AG04450 (cell line): ENCODE results near the gene DEFB114. TPM values are rescaled to one million over a fixed set of nuclear protein-coding genes. Genes with fewer than 3 reads are reported as not detected.

Source experiments
- CTCF ChIA-PET: fragments of 300-600, 350-600 bp; formaldehyde crosslinking; extraction: SDS; loops from one replicate; lab custom pipeline; 2022; ENCODE audit warnings: antibody characterized with exemption, inconsistent platforms; lab: Charles Lee
- POLR2A ChIA-PET: fragments of 350-600 bp; formaldehyde crosslinking; extraction: SDS; loops from one replicate; lab custom pipeline; 2021; ENCODE audit warnings: antibody characterized with exemption, inconsistent platforms; lab: Yijun Ruan, JAX
- DNase-seq: peaks from one replicate; pipeline ENCODE4 v3.0.0-alpha.2; 2011; ENCODE audit warnings: low read depth, low spot score
- H3K27ac ChIP-seq: one replicate; pipeline ENCODE4 v1.5.1; 2012; ENCODE audit warnings: low read depth, low read length, control low read depth
- H3K27me3 ChIP-seq: one replicate; pipeline ENCODE4 v1.6.0; 2012; ENCODE audit warnings: low read length; ENCODE audit not compliant: control insufficient read depth, insufficient read depth
- H3K4me3 ChIP-seq: 2 replicates; pipeline ENCODE4 v1.5.1; 2011; ENCODE audit warnings: mild to moderate bottlenecking, low read depth, low read length, control low read depth
- H3K9me3 ChIP-seq: 2 replicates; pipeline ENCODE4 v1.5.1; 2012; ENCODE audit warnings: low read length; ENCODE audit not compliant: control insufficient read depth, insufficient read depth
- CTCF ChIP-seq: IDR thresholded peaks from 2 replicates; pipeline ENCODE4 v1.5.1; 2011; ENCODE audit warnings: low read depth, low read length, control low read depth, inconsistent platforms
- polyA plus RNA-seq: library from polyadenylated mRNA; depleted of rRNA; stranded (reverse); fragments of >200 nt; gene quantifications from 2 replicates; pipeline ENCODE4 v1.2.3, GENCODE V29; 2011

DEFB114 gene
- polyA plus RNA-seq, 1 experiment = not detected

GRCh38 chr6:49987749-49988148 lies 23.8 kb upstream of the DEFB114 start:
- TF ChIP-seq CTCF = no peak
- no peaks in the 10 kb centered on the region for H3K9me3 ChIP-seq
- H3K27me3 ChIP-seq = no peaks in the 10 kb centered on the region
- no peak for DNase-seq
- CTCF ChIA-PET = interaction anchor here (0.6 kb wide), 1 partner anchor 455 kb away, joined by 4 read pairs; no protein-coding TSS in a partner anchor
- no peak overlapping the region for H3K27ac ChIP-seq
- POLR2A ChIA-PET = no interaction called here
- H3K4me3 ChIP-seq = no peak overlapping the region

- Histone ChIP-seq H3K27ac (no peak overlapping the region), H3K4me3 (no peak overlapping the region), H3K9me3 (no peaks in the 10 kb centered on the region), H3K27me3 (no peaks in the 10 kb centered on the region)
- POLR2A ChIA-PET = no interaction called here
- TF ChIP-seq CTCF = no peak
- CTCF ChIA-PET = no interaction called here
- DNase-seq = no peak
Observed at GRCh38 chr6:49986551-49986950, 22.6 kb upstream of the DEFB114 start.

- no peaks in the 10 kb centered on the region for H3K9me3 ChIP-seq
- ChIA-PET POLR2A (no interaction called here), CTCF (no interaction called here)
- no peak for TF ChIP-seq CTCF
- no peak overlapping the region for H3K4me3 ChIP-seq
- no peak overlapping the region for H3K27ac ChIP-seq
- H3K27me3 ChIP-seq = no peaks in the 10 kb centered on the region
- DNase-seq = no peak
Observed at GRCh38 chr6:49982046-49982445, 18.1 kb upstream of the DEFB114 start.

GRCh38 chr6:49980898-49981297 lies 16.9 kb upstream of the DEFB114 start:
- H3K27me3 ChIP-seq = no peaks in the 10 kb centered on the region
- no peaks in the 10 kb centered on the region for H3K9me3 ChIP-seq
- no peak for TF ChIP-seq CTCF
- ChIA-PET CTCF (interaction anchor here (0.7 kb wide), 1 partner anchor 40 kb away, joined by 3 read pairs; no protein-coding TSS in a partner anchor), POLR2A (no interaction called here)
- DNase-seq = no peak
- no peak overlapping the region for H3K4me3 ChIP-seq
- H3K27ac ChIP-seq = no peak overlapping the region

- H3K4me3 ChIP-seq = no peak overlapping the region
- CTCF ChIA-PET = no interaction called here
- H3K27ac ChIP-seq = no peak overlapping the region
- no peak for DNase-seq
- TF ChIP-seq CTCF = no peak
- no peaks in the 10 kb centered on the region for H3K9me3 ChIP-seq
- no peaks in the 10 kb centered on the region for H3K27me3 ChIP-seq
- POLR2A ChIA-PET = no interaction called here
Observed at GRCh38 chr6:49979584-49979983, 15.6 kb upstream of the DEFB114 start.
